Skin of body (tissue), 3 donors: Measurements from ENCODE around the gene ZNF783. TPM values are rescaled to one million over a fixed set of nuclear protein-coding genes. Genes with fewer than 3 reads are reported as not detected.
"Not testable (repeated sequence)": the region's sequence is repeated elsewhere in the genome, so short reads cannot be mapped to it uniquely, and the experiment has no call there.

ENCODE experiments used
- DNase-seq: peaks from one replicate; lab custom pipeline; 2025; lab: John Stamatoyannopoulos, UW
- small RNA-seq: library from RNA; depleted of rRNA; stranded (forward); fragments of <200 nt; gene quantifications from one replicate; pipeline ENCODE3, GENCODE V24; 2014; ENCODE audit warnings: low replicate concordance
- total RNA-seq: library from RNA; depleted of rRNA; stranded (reverse); fragments of >200 nt; gene quantifications from one replicate; pipeline ENCODE4 v1.2.3, GENCODE V29; 2014

Gene ZNF783
- total RNA-seq, 1 donor from 2014 or later = 10.2 TPM

GRCh38 chr7:149329766-149330334 lies 67.9 kb downstream of the ZNF783 start:
- no peak for DNase-seq

DNA sequence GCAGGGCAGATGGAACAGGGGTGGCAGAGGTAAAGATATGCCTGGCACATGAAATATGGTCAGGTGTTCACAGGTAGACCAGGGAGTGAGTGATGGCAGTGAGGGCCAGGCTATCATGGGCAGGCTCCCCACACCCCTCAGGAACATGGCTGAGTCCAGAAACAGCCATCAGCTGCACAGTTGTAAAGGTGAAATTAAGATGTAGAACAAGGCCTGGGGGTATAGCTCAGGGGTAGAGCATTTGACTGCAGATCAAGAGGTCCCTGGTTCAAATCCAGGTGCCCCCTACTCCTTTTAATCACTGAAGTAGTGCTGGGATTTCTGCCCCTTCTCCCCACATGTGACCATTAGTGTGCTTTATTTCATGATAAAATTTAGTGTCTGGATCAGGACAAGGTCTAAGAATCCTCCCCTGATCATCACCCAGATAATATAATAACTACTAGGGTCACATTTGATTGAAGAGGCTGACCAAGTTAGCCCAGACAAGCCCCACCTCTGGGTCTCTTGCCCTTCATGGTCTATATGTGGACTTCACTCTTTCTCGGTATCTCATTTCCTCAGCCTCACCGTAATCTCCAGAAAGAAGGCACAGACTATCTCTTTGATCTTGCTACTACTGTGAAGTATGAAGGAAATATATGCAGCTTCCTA lies 69.0 kb downstream of the ZNF783 start:
- DNase-seq = no peak

DNA sequence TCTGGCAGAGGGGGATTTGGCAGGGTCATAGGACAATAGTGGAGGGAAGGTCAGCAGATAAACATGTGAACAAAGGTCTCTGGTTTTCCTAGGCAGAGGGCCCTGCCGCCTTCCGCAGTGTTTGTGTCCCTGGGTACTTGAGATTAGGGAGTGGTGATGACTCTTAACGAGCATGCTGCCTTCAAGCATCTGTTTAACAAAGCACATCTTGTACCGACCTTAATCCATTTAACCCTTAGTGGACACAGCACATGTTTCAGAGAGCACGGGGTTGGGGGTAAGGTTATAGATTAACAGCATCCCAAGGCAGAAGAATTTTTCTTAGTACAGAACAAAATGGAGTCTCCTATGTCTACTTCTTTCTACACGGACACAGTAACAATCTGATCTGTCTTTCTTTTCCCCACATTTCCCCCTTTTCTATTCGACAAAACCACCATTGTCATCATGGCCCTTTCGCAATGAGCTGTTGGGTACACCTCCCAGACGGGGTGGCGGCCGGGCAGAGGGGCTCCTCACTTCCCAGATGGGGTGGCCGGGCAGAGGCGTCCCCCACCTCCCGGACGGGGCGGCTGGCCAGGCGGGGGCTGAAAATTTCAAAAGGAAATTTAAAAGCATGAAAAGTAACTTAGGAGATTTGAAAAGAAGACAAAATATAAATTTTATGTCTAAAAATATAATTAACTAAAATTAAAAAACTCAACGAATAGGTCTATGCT lies 70.8 kb downstream of the ZNF783 start:
- not testable (repeated sequence) for DNase-seq

GRCh38 chr7:149333321-149333717 lies 71.3 kb downstream of the ZNF783 start:
- DNase-seq = no peak

DNA sequence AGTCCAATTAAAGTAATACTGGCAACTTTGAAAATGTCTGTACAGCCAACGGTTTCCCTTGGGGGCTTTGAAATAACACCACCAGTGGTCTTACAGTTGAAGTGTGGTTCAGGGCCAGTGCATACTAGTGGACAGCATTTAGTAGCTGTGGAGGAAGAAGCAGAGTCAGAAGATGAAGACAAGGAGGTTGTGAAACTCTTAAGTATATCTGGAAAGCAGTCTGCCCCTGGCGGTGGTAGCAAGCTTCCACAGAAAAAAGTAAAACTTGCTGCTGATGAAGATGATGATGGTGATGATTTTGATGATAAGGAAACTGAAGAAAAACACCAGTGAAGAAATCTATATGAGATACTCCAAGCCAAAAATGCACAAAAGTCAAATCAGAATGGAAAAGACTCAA lies 72.2 kb downstream of the ZNF783 start:
- DNase-seq = no peak

Small RNA genes lying within 50 kb of the gene (small RNA-seq; reads per million reads assigned to genes)
- gene AC004941.2 = not detected

Other genes with a start within 250 kb of the ZNF783 start
- 72.3 TPM for gene PDIA4, start 233.7 kb upstream of the ZNF783 start, total RNA-seq
- 6.6 TPM for gene ZNF786, start 171.5 kb upstream of the ZNF783 start, total RNA-seq
- 2.4 TPM for gene ZNF425, start 135.9 kb upstream of the ZNF783 start, total RNA-seq
- 10.8 TPM for gene ZNF398, start 114.7 kb upstream of the ZNF783 start, total RNA-seq
- 17.8 TPM for gene ZNF282, start 66.7 kb upstream of the ZNF783 start, total RNA-seq
- gene ZNF212, start 22.5 kb upstream of the ZNF783 start, total RNA-seq = 6.6 TPM
- gene ZNF777, start 198.9 kb downstream of the ZNF783 start, total RNA-seq = 3.4 TPM
- 9.3 TPM for gene ZNF746, start 235.6 kb downstream of the ZNF783 start, total RNA-seq